CD14-positive monocyte (primary cell): ENCODE data around the gene PRSS1. TPM values are rescaled to one million over a fixed set of nuclear protein-coding genes. Genes with fewer than 3 reads are reported as not detected.

Experiments used
- DNase-seq, 3 donors: peaks; one replicate each; pipeline ENCODE4 v3.0.0-alpha.2; 2011 to 2022
- H2AFZ ChIP-seq: 2 replicates; pipeline ENCODE4 v1.6.0; 2012; ENCODE audit warnings: mild to moderate bottlenecking, low read depth, low read length, inconsistent platforms; ENCODE audit not compliant: insufficient read depth, poor library complexity, severe bottlenecking
- H3K27ac ChIP-seq, 2 donors: 1 replicate in 1 of 2; 2 replicates in 1 of 2; pipeline ENCODE4 v1.5.1; 2012 to 2013; ENCODE audit warnings: low read length in 2 of 2, control low read depth in 1 of 2, inconsistent platforms in 1 of 2, low read depth in 1 of 2, mild to moderate bottlenecking in 1 of 2
- H3K27me3 ChIP-seq, 2 donors: one replicate each; pipeline versions ENCODE4 v1.6.0 to v1.6.1; 2011 to 2013; ENCODE audit warnings: low read length in 2 of 2; ENCODE audit not compliant: control insufficient read depth in 2 of 2, insufficient read depth in 2 of 2
- H3K36me3 ChIP-seq, 2 donors: replicated peaks in 1 of 2; 1 replicate in 1 of 2; 2 replicates in 1 of 2; pipeline versions ENCODE4 v1.5.1 to v1.6.1; 2012 to 2013; ENCODE audit warnings: low read length in 2 of 2, control low read depth in 1 of 2, inconsistent platforms in 1 of 2, mild to moderate bottlenecking in 1 of 2; ENCODE audit not compliant: insufficient read depth in 2 of 2, control insufficient read depth in 1 of 2
- H3K4me1 ChIP-seq, 2 donors: 1 replicate in 1 of 2; 2 replicates in 1 of 2; pipeline versions ENCODE4 v1.5.1 to v1.6.1; 2012 to 2013; ENCODE audit warnings: low read length in 2 of 2, control low read depth in 1 of 2, inconsistent platforms in 1 of 2, mild to moderate bottlenecking in 1 of 2, moderate library complexity in 1 of 2; ENCODE audit not compliant: insufficient read depth in 2 of 2, control insufficient read depth in 1 of 2
- H3K4me2 ChIP-seq: replicated peaks from 2 replicates; pipeline ENCODE3; 2012; ENCODE audit warnings: low read length, moderate library complexity, mild to moderate bottlenecking; ENCODE audit not compliant: poor library complexity, severe bottlenecking; ENCODE audit errors: extremely low read depth
- H3K4me3 ChIP-seq, 3 experiments: fragments of 200-600 bp in 1 of 3; sonication (generic) in 1 of 3; replicated peaks in 1 of 3; 1 replicate in 2 of 3; 2 replicates in 1 of 3; pipeline ENCODE4 v1.5.1; 2011 to 2013; ENCODE audit warnings: low read length in 3 of 3, mild to moderate bottlenecking in 3 of 3, control low read depth in 2 of 3, low read depth in 2 of 3, inconsistent platforms in 1 of 3, moderate library complexity in 1 of 3
- H3K79me2 ChIP-seq: 2 replicates; pipeline ENCODE4 v1.6.0; 2012; ENCODE audit warnings: mild to moderate bottlenecking, control low read depth, inconsistent platforms, low read length, moderate library complexity; ENCODE audit not compliant: insufficient read depth
- H3K9ac ChIP-seq: 2 replicates; pipeline ENCODE4 v1.6.0; 2017; ENCODE audit warnings: low read length, mild to moderate bottlenecking; ENCODE audit not compliant: insufficient read depth, poor library complexity, severe bottlenecking
- H3K9me3 ChIP-seq, 2 donors: replicated peaks in 1 of 2; 1 replicate in 1 of 2; 2 replicates in 1 of 2; pipeline versions ENCODE4 v1.5.1 to v1.6.1; 2012 to 2013; ENCODE audit warnings: low read length in 2 of 2, control low read depth in 1 of 2; ENCODE audit not compliant: control insufficient read depth in 1 of 2, insufficient read depth in 1 of 2
- H4K20me1 ChIP-seq: 2 replicates; pipeline ENCODE4 v1.6.0; 2012; ENCODE audit warnings: mild to moderate bottlenecking, low read length, control low read depth, moderate library complexity; ENCODE audit not compliant: insufficient read depth
- H3K27ac Mint-ChIP-seq, 7 donors: one replicate each; pipeline ENCODE4 v1.8.0; 2020; ENCODE audit warnings: mild to moderate bottlenecking in 7 of 7, mixed read lengths in 7 of 7, moderate library complexity in 6 of 7, inconsistent platforms in 2 of 7
- H3K27me3 Mint-ChIP-seq, 3 donors: one replicate each; pipeline ENCODE4 v1.8.0; 2021 to 2022; ENCODE audit warnings: low read depth in 3 of 3, mild to moderate bottlenecking in 3 of 3, mixed read lengths in 3 of 3, moderate library complexity in 3 of 3, inconsistent platforms in 1 of 3
- H3K36me3 Mint-ChIP-seq, 2 donors: one replicate each; pipeline ENCODE4 v1.8.0; 2020; ENCODE audit warnings: mixed read lengths in 2 of 2, inconsistent platforms in 1 of 2, mild to moderate bottlenecking in 1 of 2
- H3K4me1 Mint-ChIP-seq: one replicate; pipeline ENCODE4 v1.8.0; 2020; ENCODE audit warnings: mild to moderate bottlenecking, mixed read lengths
- H3K4me3 Mint-ChIP-seq, 2 donors: one replicate each; pipeline ENCODE4 v1.8.0; 2020; ENCODE audit warnings: mild to moderate bottlenecking in 2 of 2, mixed read lengths in 2 of 2, moderate library complexity in 1 of 2
- H3K9me3 Mint-ChIP-seq, 7 donors: one replicate each; pipeline ENCODE4 v1.8.0; 2020 to 2022; ENCODE audit warnings: mixed read lengths in 7 of 7, mild to moderate bottlenecking in 6 of 7, moderate library complexity in 6 of 7, inconsistent platforms in 2 of 7
- WGBS: methylation state at CpG from one replicate; pipeline ENCODE4 v1.1.5; 2013; ENCODE audit warnings: missing lambda C conversion rate; ENCODE audit not compliant: insufficient coverage; 5-methylcytosine and 5-hydroxymethylcytosine counted together
- intact Hi-C, 2 donors: fragments of 100-400 bp; cut with micrococcal nuclease; formaldehyde crosslinking; loops; one replicate each; pipeline versions ENCODE4 v1.15.0 to v1.15.1; 2023
- polyA plus RNA-seq, 3 donors: library from polyadenylated mRNA; depleted of rRNA in 1 of 3; unstranded in 2 of 3; stranded (reverse) in 1 of 3; fragments of 300-500 nt in 2 of 3; fragments of >200 nt in 1 of 3; fragmentation: Illumina TruSeq in 2 of 3; gene quantifications; 1 replicate in 2 of 3; 2 replicates in 1 of 3; pipeline ENCODE4 v1.2.3, GENCODE V29; 2012 to 2021
- TF ChIP-seq, protein P1 (sequence below): fragments of 200-600 bp; IDR thresholded peaks from one replicate; pipeline ENCODE4 v1.8.0; 2022; ENCODE audit warnings: antibody characterized with exemption, mild to moderate bottlenecking

The PRSS1 gene
- polyA plus RNA-seq, 3 donors: not detected

DNA sequence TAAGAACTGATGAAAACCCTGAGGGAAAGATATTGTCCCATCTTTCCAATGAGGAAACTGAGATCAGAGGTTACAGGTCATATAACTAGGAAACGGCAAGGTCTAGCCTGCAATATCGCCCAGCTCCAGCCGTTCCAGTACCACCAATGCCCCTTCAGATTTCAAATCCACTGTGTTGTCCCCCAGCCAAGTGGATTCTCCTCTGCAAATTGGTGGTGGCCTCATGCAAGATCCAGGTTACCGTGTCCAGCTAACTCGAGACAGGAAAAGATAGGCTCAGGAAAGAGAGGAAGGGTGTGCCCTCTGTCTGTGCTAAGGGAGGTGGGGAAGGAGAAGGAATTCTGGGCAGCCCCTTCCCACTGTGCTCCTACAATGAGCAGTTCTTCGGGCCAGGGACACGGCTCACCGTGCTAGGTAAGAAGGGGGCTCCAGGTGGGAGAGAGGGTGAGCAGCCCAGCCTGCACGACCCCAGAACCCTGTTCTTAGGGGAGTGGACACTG is 46.8 kb downstream of the PRSS1 start:
- TF ChIP-seq, protein P1, sequence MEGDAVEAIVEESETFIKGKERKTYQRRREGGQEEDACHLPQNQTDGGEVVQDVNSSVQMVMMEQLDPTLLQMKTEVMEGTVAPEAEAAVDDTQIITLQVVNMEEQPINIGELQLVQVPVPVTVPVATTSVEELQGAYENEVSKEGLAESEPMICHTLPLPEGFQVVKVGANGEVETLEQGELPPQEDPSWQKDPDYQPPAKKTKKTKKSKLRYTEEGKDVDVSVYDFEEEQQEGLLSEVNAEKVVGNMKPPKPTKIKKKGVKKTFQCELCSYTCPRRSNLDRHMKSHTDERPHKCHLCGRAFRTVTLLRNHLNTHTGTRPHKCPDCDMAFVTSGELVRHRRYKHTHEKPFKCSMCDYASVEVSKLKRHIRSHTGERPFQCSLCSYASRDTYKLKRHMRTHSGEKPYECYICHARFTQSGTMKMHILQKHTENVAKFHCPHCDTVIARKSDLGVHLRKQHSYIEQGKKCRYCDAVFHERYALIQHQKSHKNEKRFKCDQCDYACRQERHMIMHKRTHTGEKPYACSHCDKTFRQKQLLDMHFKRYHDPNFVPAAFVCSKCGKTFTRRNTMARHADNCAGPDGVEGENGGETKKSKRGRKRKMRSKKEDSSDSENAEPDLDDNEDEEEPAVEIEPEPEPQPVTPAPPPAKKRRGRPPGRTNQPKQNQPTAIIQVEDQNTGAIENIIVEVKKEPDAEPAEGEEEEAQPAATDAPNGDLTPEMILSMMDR: no peak
- Histone ChIP-seq H3K4me3 (no peak overlapping the region), H3K27ac (no peak overlapping the region), H3K79me2 (no peaks in the 10 kb centered on the region), H3K9me3 (peaks cover 0 to 25% of the 10 kb centered on the region in 2 donors), H3K9ac (no peak overlapping the region), H3K4me2 (no peak overlapping the region), H3K36me3 (no peaks in the 10 kb centered on the region), H2AFZ (no peak overlapping the region), H3K27me3 (peaks cover 48 to 50% of the 10 kb centered on the region in 2 donors), H3K4me1 (peaks cover 15 to 17% of the 10 kb centered on the region in 2 donors), H4K20me1 (no peaks in the 10 kb centered on the region)
- Mint-ChIP-seq H3K9me3 (peaks cover 0 to 16% (median 7%) of the 10 kb centered on the region in 7 donors), H3K27me3 (peaks cover 49 to 63% (median 59%) of the 10 kb centered on the region in 3 donors), H3K4me1 (peaks cover 20% of the 10 kb centered on the region), H3K36me3 (peaks cover 3 to 10% of the 10 kb centered on the region in 2 donors), H3K4me3 (peak overlapping the region; percentile 60 to 83), H3K27ac (peak overlapping the region in 2 of 7 donors; percentile 44 to 88)
- DNase-seq: no peak
- intact Hi-C loops: loop anchor here in 1 of 2 donors (5.0 kb wide), 1 partner anchor 149 kb away; no protein-coding TSS in a partner anchor
- 74% methylated on average over 7 of the region's 9 CpGs for WGBS

DNA sequence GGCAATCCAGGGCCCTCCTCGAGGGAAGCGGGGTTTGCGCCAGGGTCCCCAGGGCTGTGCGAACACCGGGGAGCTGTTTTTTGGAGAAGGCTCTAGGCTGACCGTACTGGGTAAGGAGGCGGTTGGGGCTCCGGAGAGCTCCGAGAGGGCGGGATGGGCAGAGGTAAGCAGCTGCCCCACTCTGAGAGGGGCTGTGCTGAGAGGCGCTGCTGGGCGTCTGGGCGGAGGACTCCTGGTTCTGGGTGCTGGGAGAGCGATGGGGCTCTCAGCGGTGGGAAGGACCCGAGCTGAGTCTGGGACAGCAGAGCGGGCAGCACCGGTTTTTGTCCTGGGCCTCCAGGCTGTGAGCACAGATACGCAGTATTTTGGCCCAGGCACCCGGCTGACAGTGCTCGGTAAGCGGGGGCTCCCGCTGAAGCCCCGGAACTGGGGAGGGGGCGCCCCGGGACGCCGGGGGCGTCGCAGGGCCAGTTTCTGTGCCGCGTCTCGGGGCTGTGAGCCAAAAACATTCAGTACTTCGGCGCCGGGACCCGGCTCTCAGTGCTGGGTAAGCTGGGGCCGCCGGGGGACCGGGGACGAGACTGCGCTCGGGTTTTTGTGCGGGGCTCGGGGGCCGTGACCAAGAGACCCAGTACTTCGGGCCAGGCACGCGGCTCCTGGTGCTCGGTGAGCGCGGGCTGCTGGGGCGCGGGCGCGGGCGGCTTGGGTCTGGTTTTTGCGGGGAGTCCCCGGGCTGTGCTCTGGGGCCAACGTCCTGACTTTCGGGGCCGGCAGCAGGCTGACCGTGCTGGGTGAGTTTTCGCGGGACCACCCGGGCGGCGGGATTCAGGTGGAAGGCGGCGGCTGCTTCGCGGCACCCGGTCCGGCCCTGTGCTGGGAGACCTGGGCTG is 47.5 kb downstream of the PRSS1 start:
- Histone ChIP-seq H3K36me3 (no peaks in the 10 kb centered on the region), H3K27ac (no peak overlapping the region), H3K79me2 (no peaks in the 10 kb centered on the region), H2AFZ (peak overlapping the region; percentile 50), H3K9ac (peak overlapping the region; percentile 36), H3K4me2 (peak overlapping the region; percentile 73), H3K4me1 (peaks cover 15 to 17% of the 10 kb centered on the region in 2 donors), H3K9me3 (peaks cover 0 to 25% of the 10 kb centered on the region in 2 donors), H4K20me1 (no peaks in the 10 kb centered on the region), H3K4me3 (peak overlapping the region in 2 of 3 experiments; percentile 11 to 54), H3K27me3 (peaks cover 48 to 50% of the 10 kb centered on the region in 2 donors)
- H3K36me3 Mint-ChIP-seq: peaks cover 3 to 10% of the 10 kb centered on the region in 2 donors
- no peak for DNase-seq
- peaks cover 0 to 16% (median 7%) of the 10 kb centered on the region in 7 donors for H3K9me3 Mint-ChIP-seq
- WGBS: 8% methylated on average over 68 of the region's 74 CpGs
- peak overlapping the region; percentile 75 to 93 for H3K4me3 Mint-ChIP-seq
- H3K27me3 Mint-ChIP-seq: peaks cover 49 to 63% (median 59%) of the 10 kb centered on the region in 3 donors
- peak overlapping the region in 2 of 7 donors; percentile 44 to 88 for H3K27ac Mint-ChIP-seq
- intact Hi-C loops: loop anchor here in 1 of 2 donors (5.0 kb wide), 1 partner anchor 149 kb away; no protein-coding TSS in a partner anchor
- peaks cover 20% of the 10 kb centered on the region for H3K4me1 Mint-ChIP-seq
- TF ChIP-seq, protein P1: no peak
